Measurements from ENCODE around the gene PKD1. TPM values are rescaled to one million over a fixed set of nuclear protein-coding genes. Genes with fewer than 3 reads are reported as not detected.

The PKD1 gene
- polyA plus RNA-seq, 6 donors from 2014 or later, result 2.8 to 10.4 (median 4.0) TPM

GRCh38 chr16:2077696-2078095 is 58.0 kb downstream of the PKD1 start:
- no peak overlapping the region for H3K4me3 Mint-ChIP-seq
- H3K27ac Mint-ChIP-seq, result no peak overlapping the region
- DNase-seq (no peak), ATAC-seq (ENCODE audit: low read depth in 2 of 2) (no peak)
- H3K36me3 Mint-ChIP-seq, result peaks cover 0 to 7% of the 10 kb centered on the region in 2 donors
- H3K27me3 Mint-ChIP-seq, result no peaks in the 10 kb centered on the region
- H3K9me3 Mint-ChIP-seq, result no peaks in the 10 kb centered on the region
- H3K4me1 Mint-ChIP-seq, result peaks cover 0 to 5% (median 4%) of the 10 kb centered on the region in 3 donors

GRCh38 chr16:2077016-2077415 is 58.7 kb downstream of the PKD1 start:
- ATAC-seq (ENCODE audit: low read depth in 2 of 2), result no peak
- Mint-ChIP-seq H3K27me3 (no peaks in the 10 kb centered on the region), H3K27ac (peak overlapping the region in 1 of 6 donors; percentile 69), H3K9me3 (no peaks in the 10 kb centered on the region), H3K36me3 (peaks cover 0 to 7% of the 10 kb centered on the region in 2 donors), H3K4me1 (no peaks in the 10 kb centered on the region), H3K4me3 (no peak overlapping the region)
- no peak for DNase-seq

DNA sequence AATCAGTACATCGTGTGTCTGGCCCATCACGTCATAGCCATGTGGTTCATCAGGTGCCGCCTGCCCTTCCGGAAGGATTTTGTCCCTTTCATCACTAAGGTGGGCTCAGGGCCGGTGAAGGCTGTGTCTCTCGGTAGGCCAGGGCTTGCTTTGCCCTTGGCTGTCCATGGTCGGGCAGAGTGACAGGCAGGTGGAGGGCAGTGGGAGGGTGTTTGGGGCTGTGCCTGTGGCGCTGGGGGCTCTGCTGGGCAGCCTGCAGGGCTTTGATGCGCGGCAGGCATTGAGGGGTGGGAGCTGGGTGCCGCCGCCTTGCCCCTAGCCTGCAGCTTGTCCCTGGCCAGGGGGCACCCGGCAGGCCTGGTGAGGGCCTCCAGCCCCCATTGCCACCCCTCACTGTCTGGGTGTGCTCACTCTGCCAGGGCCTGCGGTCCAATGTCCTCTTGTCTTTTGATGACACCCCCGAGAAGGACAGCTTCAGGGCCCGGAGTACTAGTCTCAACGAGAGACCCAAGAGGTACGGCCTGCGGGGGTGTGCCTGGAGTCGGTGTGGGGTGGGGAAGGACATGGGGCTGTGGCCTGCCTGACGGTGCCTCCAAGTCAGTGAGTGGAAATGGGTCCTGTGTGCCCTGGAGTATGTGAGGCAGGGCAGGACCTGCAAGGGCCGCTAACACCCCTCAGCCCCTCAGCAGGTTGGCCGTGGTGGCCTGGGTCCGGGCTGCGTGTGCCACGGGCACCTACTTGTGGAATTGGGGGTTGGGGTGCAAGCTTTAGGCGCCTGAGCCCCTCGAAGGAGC is 59.4 kb downstream of the PKD1 start:
- DNase-seq, result no peak
- H3K4me1 Mint-ChIP-seq, result no peaks in the 10 kb centered on the region
- H3K27ac Mint-ChIP-seq, result no peak overlapping the region
- no peaks in the 10 kb centered on the region for H3K9me3 Mint-ChIP-seq
- H3K4me3 Mint-ChIP-seq, result no peak overlapping the region
- no peaks in the 10 kb centered on the region for H3K27me3 Mint-ChIP-seq
- peaks cover 0 to 7% of the 10 kb centered on the region in 2 donors for H3K36me3 Mint-ChIP-seq
- ATAC-seq (ENCODE audit: low read depth in 2 of 2), result no peak

DNA sequence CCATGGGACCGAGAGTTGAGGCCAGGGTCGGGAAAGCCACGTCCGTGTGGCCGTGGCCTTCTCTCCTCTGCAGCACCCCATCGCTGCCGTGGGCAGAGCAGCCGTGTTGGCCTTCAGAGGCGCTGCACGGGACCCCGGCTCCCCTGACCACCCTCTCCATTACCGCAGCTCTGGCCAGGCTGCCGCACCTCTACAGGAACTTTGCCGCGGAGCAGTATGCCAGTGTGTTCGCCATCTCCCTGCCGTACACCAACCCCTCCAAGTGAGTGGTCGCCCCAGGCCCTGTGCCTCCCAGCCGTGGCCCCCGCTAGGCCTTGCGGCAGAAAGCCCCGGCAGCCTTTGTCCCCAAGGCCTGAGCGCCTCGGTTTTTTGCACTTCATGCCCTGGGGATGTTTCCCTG is 60.1 kb downstream of the PKD1 start:
- no peak overlapping the region for H3K27ac Mint-ChIP-seq
- H3K27me3 Mint-ChIP-seq, result no peaks in the 10 kb centered on the region
- no peak overlapping the region for H3K4me3 Mint-ChIP-seq
- no peaks in the 10 kb centered on the region for H3K9me3 Mint-ChIP-seq
- DNase-seq (no peak), ATAC-seq (ENCODE audit: low read depth in 2 of 2) (no peak)
- peaks cover 0 to 7% of the 10 kb centered on the region in 2 donors for H3K36me3 Mint-ChIP-seq
- no peaks in the 10 kb centered on the region for H3K4me1 Mint-ChIP-seq

GRCh38 chr16:2074071-2074470 is 61.6 kb downstream of the PKD1 start:
- Mint-ChIP-seq H3K4me3 (no peak overlapping the region), H3K27me3 (no peaks in the 10 kb centered on the region), H3K27ac (no peak overlapping the region), H3K9me3 (no peaks in the 10 kb centered on the region), H3K4me1 (no peaks in the 10 kb centered on the region), H3K36me3 (peaks cover 0 to 7% of the 10 kb centered on the region in 2 donors)
- DNase-seq (no peak), ATAC-seq (ENCODE audit: low read depth in 2 of 2) (no peak)

GRCh38 chr16:2072926-2073325 is 62.8 kb downstream of the PKD1 start:
- Mint-ChIP-seq H3K4me3 (no peak overlapping the region), H3K27me3 (no peaks in the 10 kb centered on the region), H3K27ac (no peak overlapping the region), H3K4me1 (no peaks in the 10 kb centered on the region), H3K9me3 (no peaks in the 10 kb centered on the region), H3K36me3 (peaks cover 4 to 7% of the 10 kb centered on the region in 2 donors)
- no peak for DNase-seq
- no peak for ATAC-seq (ENCODE audit: low read depth in 2 of 2)

DNA sequence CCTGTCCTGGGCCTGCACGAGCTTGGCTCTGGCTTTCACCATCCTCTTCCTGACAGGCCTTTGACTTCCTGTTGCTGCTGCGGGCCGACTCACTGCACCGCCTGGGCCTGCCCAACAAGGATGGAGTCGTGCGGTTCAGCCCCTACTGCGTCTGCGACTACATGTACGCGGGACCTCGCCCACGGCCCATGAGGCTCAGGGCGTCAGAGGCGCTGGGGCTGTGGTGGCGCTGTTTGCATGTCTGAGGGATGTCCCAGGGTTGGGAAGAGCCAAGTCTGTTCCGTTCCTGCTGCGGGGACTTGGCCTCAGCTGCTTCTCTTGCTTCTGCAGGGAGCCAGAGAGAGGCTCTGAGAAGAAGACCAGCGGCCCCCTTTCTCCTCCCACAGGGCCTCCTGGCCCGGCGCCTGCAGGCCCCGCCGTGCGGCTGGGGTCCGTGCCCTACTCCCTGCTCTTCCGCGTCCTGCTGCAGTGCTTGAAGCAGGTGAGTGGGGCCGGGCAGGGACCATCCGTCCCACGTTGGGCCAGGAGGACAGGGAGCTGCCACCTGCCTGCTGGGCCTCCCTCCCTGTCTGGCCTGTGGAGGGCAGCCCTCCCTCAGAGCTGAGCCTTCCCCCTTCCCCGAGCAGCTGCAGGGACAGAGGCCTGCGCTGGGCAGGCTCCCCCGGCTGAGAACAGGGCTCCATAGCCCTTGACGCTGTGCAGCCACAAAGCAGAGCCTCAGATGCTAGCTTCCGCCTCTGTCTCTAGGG is 64.1 kb downstream of the PKD1 start:
- Mint-ChIP-seq H3K4me1 (no peaks in the 10 kb centered on the region), H3K4me3 (no peak overlapping the region), H3K36me3 (peaks cover 4 to 7% of the 10 kb centered on the region in 2 donors), H3K27me3 (no peaks in the 10 kb centered on the region), H3K9me3 (no peaks in the 10 kb centered on the region), H3K27ac (no peak overlapping the region)
- ATAC-seq (ENCODE audit: low read depth in 2 of 2), result no peak
- DNase-seq, result no peak

GRCh38 chr16:2070576-2071453 is 64.9 kb downstream of the PKD1 start:
- no peak for ATAC-seq (ENCODE audit: low read depth in 2 of 2)

GRCh38 chr16:2066139-2066538 is 69.6 kb downstream of the PKD1 start:
- Mint-ChIP-seq H3K4me3 (no peak overlapping the region), H3K27me3 (no peaks in the 10 kb centered on the region), H3K4me1 (peaks cover 0 to 4% (median 0%) of the 10 kb centered on the region in 3 donors), H3K27ac (no peak overlapping the region), H3K9me3 (no peaks in the 10 kb centered on the region), H3K36me3 (peaks cover 8 to 9% of the 10 kb centered on the region in 2 donors)
- ATAC-seq (ENCODE audit: low read depth in 2 of 2) (no peak), DNase-seq (no peak)

More at GRCh38 chr16:2070576-2071453, 64.9 kb downstream of the PKD1 start:
- DNase-seq, result no peak
- H3K36me3 Mint-ChIP-seq, result peaks cover 9 to 12% of the 10 kb centered on the region in 2 donors
- peak overlapping the region in 2 of 6 donors; percentile 79 to 92 for H3K27ac Mint-ChIP-seq
- no peaks in the 10 kb centered on the region for H3K27me3 Mint-ChIP-seq
- no peaks in the 10 kb centered on the region for H3K9me3 Mint-ChIP-seq
- no peak overlapping the region for H3K4me3 Mint-ChIP-seq
- H3K4me1 Mint-ChIP-seq, result peaks cover 0 to 4% (median 0%) of the 10 kb centered on the region in 3 donors

DNA sequence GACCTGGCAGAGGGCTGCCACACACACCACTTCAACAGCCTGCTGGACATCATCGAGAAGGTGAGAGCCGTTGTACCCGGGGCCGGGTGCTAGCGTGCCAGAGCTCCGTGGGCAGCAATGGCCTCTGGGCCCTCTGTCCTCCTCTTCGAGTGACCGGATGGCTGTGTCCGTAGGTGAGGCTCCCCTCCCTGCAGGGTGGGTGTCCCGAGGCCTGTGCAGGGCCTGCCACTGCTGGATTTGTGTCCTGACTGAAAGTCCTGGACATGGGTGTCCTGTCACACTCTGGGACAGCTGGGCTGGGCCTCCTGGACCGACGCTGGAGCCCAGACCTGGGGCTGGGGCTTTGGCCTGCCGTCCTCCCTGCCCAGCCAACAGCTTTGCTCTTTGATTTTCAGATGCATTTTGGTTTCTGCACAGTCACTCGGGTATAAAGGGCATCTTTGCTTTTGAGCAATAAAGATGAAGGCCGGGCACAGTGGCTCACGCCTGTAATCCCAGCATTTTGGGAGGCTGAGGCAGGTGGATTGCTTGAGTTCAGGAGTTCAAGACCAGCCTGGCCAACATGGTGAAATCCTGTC is 71.2 kb downstream of the PKD1 start:
- Mint-ChIP-seq H3K27me3 (no peaks in the 10 kb centered on the region), H3K36me3 (peaks cover 8 to 9% of the 10 kb centered on the region in 2 donors), H3K4me1 (peaks cover 0 to 4% (median 0%) of the 10 kb centered on the region in 3 donors), H3K9me3 (no peaks in the 10 kb centered on the region), H3K4me3 (no peak overlapping the region), H3K27ac (no peak overlapping the region)
- DNase-seq (no peak), ATAC-seq (ENCODE audit: low read depth in 2 of 2) (no peak)

DNA sequence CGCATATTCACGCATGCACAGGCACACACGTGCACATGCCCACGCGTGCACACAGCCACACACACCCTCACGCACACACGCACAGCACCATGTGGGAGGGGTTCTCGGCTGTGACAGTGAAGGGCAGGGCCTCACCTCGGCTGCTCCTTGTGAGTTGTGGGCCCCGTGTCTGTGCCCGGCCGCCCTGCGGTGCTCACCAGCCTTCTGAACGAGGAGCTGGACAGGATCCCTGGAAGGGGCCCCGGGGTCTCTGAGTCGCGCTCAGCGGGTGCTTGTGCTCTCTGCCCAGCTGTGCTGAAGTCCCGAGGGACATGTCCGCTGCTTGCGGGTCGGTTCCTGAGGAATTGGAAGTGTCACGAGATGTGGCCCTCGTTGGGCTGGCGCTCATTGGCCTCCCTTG is 71.8 kb downstream of the PKD1 start:
- no peak for DNase-seq
- no peak overlapping the region for H3K4me3 Mint-ChIP-seq
- peaks cover 8 to 9% of the 10 kb centered on the region in 2 donors for H3K36me3 Mint-ChIP-seq
- H3K27me3 Mint-ChIP-seq, result no peaks in the 10 kb centered on the region
- no peaks in the 10 kb centered on the region for H3K9me3 Mint-ChIP-seq
- ATAC-seq (ENCODE audit: low read depth in 2 of 2), result no peak
- H3K4me1 Mint-ChIP-seq, result peaks cover 0 to 4% (median 0%) of the 10 kb centered on the region in 3 donors
- no peak overlapping the region for H3K27ac Mint-ChIP-seq

GRCh38 chr16:2062801-2063200 is 72.9 kb downstream of the PKD1 start:
- H3K4me1 Mint-ChIP-seq, result peaks cover 0 to 9% (median 5%) of the 10 kb centered on the region in 3 donors
- DNase-seq (no peak), ATAC-seq (ENCODE audit: low read depth in 2 of 2) (no peak)
- no peaks in the 10 kb centered on the region for H3K9me3 Mint-ChIP-seq
- no peak overlapping the region for H3K4me3 Mint-ChIP-seq
- H3K36me3 Mint-ChIP-seq, result peaks cover 5 to 15% of the 10 kb centered on the region in 2 donors
- no peaks in the 10 kb centered on the region for H3K27me3 Mint-ChIP-seq
- no peak overlapping the region for H3K27ac Mint-ChIP-seq

DNA sequence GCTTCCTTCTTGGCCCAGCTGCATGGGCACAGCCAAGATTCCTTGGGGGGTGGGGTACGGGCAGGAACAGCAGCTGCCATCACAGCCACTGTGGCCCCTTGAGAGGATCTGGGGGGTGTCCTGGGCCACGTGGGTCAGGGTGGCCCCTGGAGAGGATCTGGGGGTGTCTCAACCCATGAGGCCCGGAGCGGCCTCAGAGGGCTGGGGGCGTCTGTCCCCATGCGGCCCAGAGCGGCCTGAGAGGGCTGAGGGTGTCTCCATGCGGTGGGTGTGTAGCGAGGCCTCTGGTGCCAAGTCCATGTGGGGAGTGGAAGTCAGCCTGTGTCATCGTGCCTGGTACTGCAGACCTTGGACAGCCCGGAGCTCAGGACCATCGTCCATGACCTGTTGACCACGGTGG is 74.2 kb downstream of the PKD1 start:
- ATAC-seq (ENCODE audit: low read depth in 2 of 2), result no peak
- peaks cover 0 to 9% (median 5%) of the 10 kb centered on the region in 3 donors for H3K4me1 Mint-ChIP-seq
- H3K27me3 Mint-ChIP-seq, result no peaks in the 10 kb centered on the region
- no peaks in the 10 kb centered on the region for H3K9me3 Mint-ChIP-seq
- no peak overlapping the region for H3K27ac Mint-ChIP-seq
- no peak for DNase-seq
- peaks cover 5 to 16% of the 10 kb centered on the region in 2 donors for H3K36me3 Mint-ChIP-seq
- H3K4me3 Mint-ChIP-seq, result no peak overlapping the region
